ENCODE results near the gene ABCC6. TPM values are rescaled to one million over a fixed set of nuclear protein-coding genes. Genes with fewer than 3 reads are reported as not detected.

ABCC6 gene
- total RNA-seq, 1 experiment from 2014 or later: 1.1 TPM

DNA sequence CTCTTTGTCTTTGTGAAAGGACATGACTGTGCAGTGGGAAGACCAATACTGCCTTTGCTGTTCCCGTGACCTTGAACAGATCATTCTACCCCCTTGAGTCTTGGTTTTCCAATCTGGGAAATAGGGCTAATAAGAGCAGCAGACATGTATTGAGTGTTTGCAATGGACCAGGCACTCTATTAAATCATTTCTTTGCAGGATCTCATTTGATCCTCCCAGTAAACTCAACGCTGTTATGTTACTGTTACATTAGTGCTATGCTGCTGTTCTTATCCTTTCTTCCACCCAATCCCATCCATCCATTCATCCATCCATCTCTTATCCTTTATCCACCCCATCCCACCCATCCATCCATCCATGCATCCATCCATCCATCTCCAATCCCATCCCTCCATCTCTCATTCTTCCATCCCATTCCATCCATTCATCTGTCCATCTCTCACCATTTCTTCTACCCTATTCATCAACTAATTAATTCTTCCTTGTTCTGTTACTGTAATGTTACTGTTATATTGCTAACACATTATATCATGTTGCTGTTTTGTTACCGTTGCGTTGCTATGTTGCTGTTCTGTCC, 65.1 kb downstream of the ABCC6 start:
- no peaks in the 10 kb centered on the region for H3K79me1 ChIP-seq (ENCODE audit: insufficient read depth, low read depth, low read length, poor library complexity, severe bottlenecking)
- H3K23me2 ChIP-seq (ENCODE audit: insufficient read length, low read depth, low read length, poor library complexity, severe bottlenecking): no peaks in the 10 kb centered on the region
- no peak overlapping the region for H4K8ac ChIP-seq (replicated peaks; ENCODE audit: insufficient read length, low read depth, low read length)
- H3K79me2 ChIP-seq (ENCODE audit: insufficient read depth, low read length): no peaks in the 10 kb centered on the region
- peaks cover 3 to 10% (median 4%) of the 10 kb centered on the region in 3 experiments for H3K36me3 Mint-ChIP-seq (ENCODE audit: insufficient read depth in 1 of 3, low read depth in 3 of 3)
- no peak overlapping the region for H4K5ac ChIP-seq (ENCODE audit: insufficient read length, low read depth, low read length)
- H3K4me1 ChIP-seq (ENCODE audit: insufficient read depth, low read length): no peaks in the 10 kb centered on the region
- no peak overlapping the region for H2AK5ac ChIP-seq (ENCODE audit: insufficient read length, low read length)
- H2BK120ac ChIP-seq (ENCODE audit: low read depth, low read length, poor library complexity, severe bottlenecking): no peak overlapping the region
- no peak overlapping the region for H3K9ac ChIP-seq (ENCODE audit: extremely low read depth, insufficient read length, low read length)
- H3K4me3 Mint-ChIP-seq: no peak overlapping the region
- H4K91ac ChIP-seq (ENCODE audit: insufficient read length, low read depth, low read length): no peak overlapping the region
- no peak overlapping the region for H3T11ph ChIP-seq (ENCODE audit: low read length)
- no CpG with 5 or more reads among the region's 4 CpGs for WGBS (ENCODE audit: extremely low coverage, insufficient read length, low lambda C conversion rate)
- H3K27ac ChIP-seq (ENCODE audit: insufficient read length, low read depth, low read length): no peak overlapping the region
- H3K9me3 Mint-ChIP-seq: peaks cover 29 to 40% of the 10 kb centered on the region in 2 experiments
- no peaks in the 10 kb centered on the region for H3K4me1 Mint-ChIP-seq
- H3K18ac ChIP-seq (ENCODE audit: insufficient read length, low read depth, low read length): no peak overlapping the region
- H3K27me3 Mint-ChIP-seq (ENCODE audit: low read depth): peaks cover 8% of the 10 kb centered on the region
- DNase-seq: no peak
- no peak overlapping the region for H2BK12ac ChIP-seq (ENCODE audit: insufficient read length, low read depth, low read length)
- H2AFZ ChIP-seq (ENCODE audit: low read length): no peak overlapping the region
- H3K14ac ChIP-seq (ENCODE audit: insufficient read depth, low read length): no peak overlapping the region
- no peak overlapping the region for H3K27ac Mint-ChIP-seq
- no peaks in the 10 kb centered on the region for H4K20me1 ChIP-seq (ENCODE audit: control insufficient read depth, insufficient read depth, insufficient read length)
- H2BK20ac ChIP-seq (ENCODE audit: low read depth, low read length, poor library complexity, severe bottlenecking): no peak overlapping the region
- no peak overlapping the region for H2BK15ac ChIP-seq (ENCODE audit: low read depth, low read length)
- no peaks in the 10 kb centered on the region for H3K27me3 ChIP-seq (ENCODE audit: insufficient read depth, low read length)
- TF ChIP-seq, protein P1, sequence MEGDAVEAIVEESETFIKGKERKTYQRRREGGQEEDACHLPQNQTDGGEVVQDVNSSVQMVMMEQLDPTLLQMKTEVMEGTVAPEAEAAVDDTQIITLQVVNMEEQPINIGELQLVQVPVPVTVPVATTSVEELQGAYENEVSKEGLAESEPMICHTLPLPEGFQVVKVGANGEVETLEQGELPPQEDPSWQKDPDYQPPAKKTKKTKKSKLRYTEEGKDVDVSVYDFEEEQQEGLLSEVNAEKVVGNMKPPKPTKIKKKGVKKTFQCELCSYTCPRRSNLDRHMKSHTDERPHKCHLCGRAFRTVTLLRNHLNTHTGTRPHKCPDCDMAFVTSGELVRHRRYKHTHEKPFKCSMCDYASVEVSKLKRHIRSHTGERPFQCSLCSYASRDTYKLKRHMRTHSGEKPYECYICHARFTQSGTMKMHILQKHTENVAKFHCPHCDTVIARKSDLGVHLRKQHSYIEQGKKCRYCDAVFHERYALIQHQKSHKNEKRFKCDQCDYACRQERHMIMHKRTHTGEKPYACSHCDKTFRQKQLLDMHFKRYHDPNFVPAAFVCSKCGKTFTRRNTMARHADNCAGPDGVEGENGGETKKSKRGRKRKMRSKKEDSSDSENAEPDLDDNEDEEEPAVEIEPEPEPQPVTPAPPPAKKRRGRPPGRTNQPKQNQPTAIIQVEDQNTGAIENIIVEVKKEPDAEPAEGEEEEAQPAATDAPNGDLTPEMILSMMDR (conservative IDR thresholded peaks at IDR 0.05): no peak
- H3K56ac ChIP-seq (ENCODE audit: insufficient read length, low read depth, low read length): no peak overlapping the region
- H3K9me3 ChIP-seq (ENCODE audit: control insufficient read depth, low read depth, low read length): peaks cover 20% of the 10 kb centered on the region
- no peak overlapping the region for H2BK5ac ChIP-seq (ENCODE audit: insufficient read length, low read length)
- H3K23ac ChIP-seq (ENCODE audit: insufficient read length, low read depth, low read length): no peak overlapping the region
- H3K4ac ChIP-seq (ENCODE audit: low read depth, low read length): no peak overlapping the region
- H3K4me2 ChIP-seq (ENCODE audit: insufficient read depth, insufficient read length, low read length): no peak overlapping the region
